DMS 273 treated with DMSO at 0.1 percent for 48 hours (cell line): ENCODE data around the gene MMP2.

Source experiments
- DNase-seq: peaks from one replicate; lab custom pipeline; 2025; lab: John Stamatoyannopoulos, UW

Gene MMP2

GRCh38 chr16:55469821-55470532 lies 9.0 kb upstream of the MMP2 start:
- no peak for DNase-seq

GRCh38 chr16:55470533-55471371 lies 8.2 kb upstream of the MMP2 start:
- peak; percentile 92 for DNase-seq

- no peak for DNase-seq
These were observed 7.4 kb upstream of the MMP2 start for GRCh38 chr16:55471448-55472097.

- DNase-seq, result no peak
These were observed 5.4 kb upstream of the MMP2 start for GRCh38 chr16:55473587-55473986.

- no peak for DNase-seq
These were observed 4.2 kb upstream of the MMP2 start for GRCh38 chr16:55474821-55475220.

GRCh38 chr16:55475919-55476318 lies 3.1 kb upstream of the MMP2 start:
- DNase-seq, result no peak

DNA sequence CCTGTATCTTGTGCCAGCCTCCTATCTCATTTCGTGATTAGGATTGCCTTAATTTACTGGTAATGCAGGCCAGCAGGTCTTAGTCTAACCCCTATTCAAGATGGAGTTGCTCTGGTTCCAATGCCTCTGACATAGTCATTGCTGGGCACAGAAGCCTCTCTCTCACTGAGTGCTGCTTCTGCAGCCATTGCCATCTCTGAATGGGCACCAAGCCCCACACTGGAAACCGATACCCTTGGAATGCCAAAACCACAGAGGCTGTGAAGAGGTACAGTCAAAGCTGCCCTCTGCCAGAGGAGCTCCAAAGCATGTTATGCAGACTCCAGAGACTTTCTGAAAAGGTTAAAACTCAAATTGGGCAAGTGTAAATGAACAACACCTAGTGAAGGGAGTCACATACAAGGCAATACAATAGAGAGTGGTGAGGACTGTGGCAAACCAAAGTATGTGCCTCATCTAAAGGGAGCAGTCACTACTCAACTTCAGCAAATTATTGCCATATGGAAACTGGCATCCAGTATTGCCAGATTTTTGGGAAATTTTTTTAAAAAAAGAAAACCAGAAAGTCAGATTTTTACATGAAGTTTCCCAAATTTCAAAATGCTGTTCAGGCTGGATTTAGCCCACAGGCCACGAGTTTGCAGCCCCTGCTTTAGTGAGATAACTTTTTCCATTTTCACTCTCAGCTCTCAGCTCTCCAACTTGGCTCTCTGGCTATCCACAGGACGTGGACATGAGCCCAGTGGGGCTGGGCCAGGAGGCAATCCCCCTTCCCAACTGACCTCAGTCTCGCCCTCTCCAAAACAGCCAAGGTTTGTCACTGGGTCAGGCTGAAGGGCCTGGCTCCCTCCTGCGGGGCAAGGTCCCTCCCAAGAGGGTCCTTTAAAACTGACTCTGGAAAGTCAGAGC lies 2.1 kb upstream of the MMP2 start:
- no peak for DNase-seq

DNA sequence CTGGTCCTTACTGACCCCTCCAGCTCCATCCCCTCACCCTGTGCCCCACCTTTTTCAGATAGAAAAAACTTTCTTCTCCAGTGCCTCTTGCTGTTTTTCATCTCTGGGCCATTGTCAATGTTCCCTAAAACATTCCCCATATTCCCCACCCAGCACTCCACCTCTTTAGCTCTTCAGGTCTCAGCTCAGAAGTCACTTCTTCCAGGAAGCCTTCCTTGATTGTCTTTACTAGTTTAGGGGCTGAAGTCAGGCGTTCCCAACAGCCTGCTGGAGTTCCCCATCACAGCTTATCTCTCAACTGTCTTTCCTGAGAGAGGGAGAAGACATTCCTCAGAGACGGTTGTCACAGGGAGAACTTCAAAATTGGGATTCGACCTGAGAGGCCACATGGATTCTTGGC lies 1.3 kb upstream of the MMP2 start:
- DNase-seq, result no peak

DNA sequence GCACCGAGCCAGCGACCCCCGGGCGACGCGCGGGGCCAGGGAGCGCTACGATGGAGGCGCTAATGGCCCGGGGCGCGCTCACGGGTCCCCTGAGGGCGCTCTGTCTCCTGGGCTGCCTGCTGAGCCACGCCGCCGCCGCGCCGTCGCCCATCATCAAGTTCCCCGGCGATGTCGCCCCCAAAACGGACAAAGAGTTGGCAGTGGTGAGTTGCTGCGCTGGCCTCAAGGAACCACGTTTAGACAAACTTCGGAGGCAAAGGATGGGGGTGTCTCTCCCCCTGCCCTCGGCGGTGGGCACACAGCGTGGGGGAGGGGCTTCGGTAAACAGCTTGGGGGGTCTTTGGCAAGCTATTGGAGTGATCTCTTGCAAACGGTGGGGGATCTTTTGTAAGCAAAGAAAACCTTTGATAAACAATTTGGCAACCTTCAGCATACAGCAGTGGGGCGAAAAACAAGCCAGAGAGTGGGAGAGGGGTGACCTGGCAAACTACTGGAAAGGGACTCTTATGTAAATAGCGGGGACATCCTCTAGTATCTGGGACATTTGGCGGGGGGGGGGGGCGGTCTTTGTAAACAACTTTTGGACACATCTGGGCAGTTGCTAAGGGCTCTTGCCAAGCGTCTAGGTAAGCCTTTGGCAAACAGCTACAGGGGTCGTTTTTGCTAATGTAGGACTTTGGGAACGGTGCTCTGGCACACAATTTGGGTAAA lies 587 bp downstream of the MMP2 start:
- no peak for DNase-seq

DNA sequence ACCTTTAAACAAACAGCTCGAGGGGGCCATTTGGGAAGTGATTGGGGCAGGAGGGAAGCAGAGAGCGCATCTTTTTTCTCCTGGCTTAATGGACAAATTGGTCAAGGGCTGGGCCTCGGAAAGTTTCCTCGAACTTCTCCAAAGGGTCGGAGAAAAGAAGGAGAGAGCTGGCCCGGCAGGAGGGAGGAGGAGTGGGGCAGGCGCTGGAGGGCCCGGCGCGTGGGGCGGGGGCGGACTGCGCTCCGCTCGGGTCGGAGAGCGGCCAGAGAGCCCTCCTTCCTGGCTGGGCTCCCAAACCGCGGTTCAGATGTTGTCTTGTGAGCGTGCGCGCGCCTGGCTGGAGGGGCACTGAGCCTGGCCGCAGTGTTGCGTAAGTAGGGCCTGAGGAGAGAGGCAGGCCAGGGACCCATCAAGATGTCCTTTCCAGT lies 1.2 kb downstream of the MMP2 start:
- no peak for DNase-seq

GRCh38 chr16:55481023-55481422 lies 2.0 kb downstream of the MMP2 start:
- no peak for DNase-seq

- DNase-seq, result no peak
These were observed 3.1 kb downstream of the MMP2 start for GRCh38 chr16:55482056-55482455.

DNA sequence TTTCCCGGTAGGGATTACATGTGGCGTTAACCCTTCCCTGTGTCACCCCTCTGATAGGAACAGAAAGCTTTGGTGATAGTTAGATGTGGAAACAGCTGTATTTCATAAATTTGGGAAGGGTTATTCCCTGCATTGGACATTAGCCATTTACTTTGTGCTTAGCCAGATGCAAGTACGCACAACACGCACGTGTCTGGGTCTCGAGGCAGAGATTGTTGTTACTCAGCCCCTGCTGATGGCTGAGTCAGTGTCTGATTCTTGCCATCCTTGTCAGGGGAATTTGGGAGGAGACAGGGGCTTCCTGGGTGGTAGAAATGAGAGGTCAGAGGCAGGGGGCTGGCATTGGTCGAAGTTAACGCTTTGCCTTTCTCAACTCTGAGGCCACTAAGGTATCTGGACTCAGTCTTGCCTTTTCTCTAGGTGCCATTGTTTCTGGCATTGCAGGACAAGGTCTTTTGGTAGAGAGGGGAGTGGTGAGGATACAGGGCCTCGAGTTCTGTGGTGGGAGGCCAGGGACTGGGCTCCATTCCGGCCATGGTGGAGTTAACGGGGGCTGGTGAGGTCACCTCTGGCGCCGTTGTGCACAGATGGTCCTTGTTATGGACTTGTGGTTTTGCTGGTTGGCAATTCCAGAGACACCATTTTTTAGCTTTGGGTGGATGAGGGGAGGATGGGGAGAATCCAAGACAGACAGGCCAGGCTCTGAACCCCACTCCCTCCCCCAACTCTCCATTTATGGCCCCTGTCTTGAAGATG lies 8.2 kb downstream of the MMP2 start:
- DNase-seq, result no peak

- DNase-seq, result no peak
These were observed 9.3 kb downstream of the MMP2 start for GRCh38 chr16:55488306-55488705.

DNA sequence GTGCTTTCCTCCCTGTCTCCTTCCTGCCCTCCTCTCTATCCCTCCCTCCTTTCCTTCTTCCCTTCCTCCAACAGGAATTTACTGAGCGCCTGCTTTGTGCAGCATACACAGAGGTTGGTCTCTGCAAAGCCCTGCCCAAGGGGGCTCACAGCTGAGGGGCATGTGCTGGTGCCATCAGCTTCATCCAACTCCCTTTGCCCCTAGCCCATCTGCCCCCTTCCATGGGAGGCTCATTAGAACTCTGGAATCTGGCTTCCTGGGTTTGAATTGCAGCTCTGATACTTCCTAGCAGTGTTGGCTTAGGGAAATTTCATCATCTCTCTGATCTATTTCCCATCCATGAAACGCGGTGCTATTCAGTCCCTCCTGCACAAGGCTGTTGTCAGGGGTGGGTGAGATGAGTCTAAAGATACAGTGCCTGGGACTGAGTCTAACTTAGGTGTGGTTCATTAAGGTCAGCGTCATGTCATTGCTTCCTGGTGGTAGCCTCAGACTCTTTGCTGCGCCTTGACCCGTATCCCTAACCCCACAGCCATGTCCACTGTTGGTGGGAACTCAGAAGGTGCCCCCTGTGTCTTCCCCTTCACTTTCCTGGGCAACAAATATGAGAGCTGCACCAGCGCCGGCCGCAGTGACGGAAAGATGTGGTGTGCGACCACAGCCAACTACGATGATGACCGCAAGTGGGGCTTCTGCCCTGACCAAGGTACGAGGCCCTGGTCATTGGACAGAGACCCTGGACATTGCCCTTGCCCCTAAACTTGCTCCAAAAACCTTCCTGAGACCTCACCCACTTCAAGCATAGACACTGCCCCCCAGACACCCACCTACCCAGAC lies 10.3 kb downstream of the MMP2 start:
- no peak for DNase-seq

- no peak for DNase-seq
These were observed 10.9 kb downstream of the MMP2 start for GRCh38 chr16:55489956-55490265.

- DNase-seq, result no peak
These were observed 11.3 kb downstream of the MMP2 start for GRCh38 chr16:55490301-55490700.

GRCh38 chr16:55491691-55492090 lies 12.7 kb downstream of the MMP2 start:
- no peak for DNase-seq

DNA sequence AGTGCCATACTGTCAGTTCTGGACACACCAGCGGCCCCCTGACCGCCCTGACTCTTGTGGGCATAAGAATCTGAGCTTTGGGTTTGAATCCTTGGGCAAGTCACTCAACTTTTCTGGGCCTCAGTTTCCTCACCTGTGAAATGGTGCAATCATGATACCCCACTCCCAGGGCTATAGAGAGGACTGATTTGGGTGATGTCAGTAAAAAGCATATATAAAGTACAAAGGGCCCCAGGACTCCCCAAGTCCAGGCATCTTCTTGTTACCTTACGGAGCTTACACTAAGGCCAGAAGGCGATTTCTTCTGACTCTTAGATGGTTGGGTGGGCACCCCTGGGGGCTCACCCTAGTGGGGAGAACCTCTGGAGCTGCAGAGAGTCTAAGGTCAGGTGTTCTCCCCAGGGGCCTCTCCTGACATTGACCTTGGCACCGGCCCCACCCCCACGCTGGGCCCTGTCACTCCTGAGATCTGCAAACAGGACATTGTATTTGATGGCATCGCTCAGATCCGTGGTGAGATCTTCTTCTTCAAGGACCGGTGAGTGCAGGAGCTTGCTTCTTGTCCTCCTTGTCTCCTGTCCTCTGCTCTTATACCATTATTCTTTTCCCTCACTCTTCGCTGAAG lies 13.9 kb downstream of the MMP2 start:
- no peak for DNase-seq
